SK-N-SH (cell line): ENCODE data around the gene ZNF580. TPM values are rescaled to one million over a fixed set of nuclear protein-coding genes. Genes with fewer than 3 reads are reported as not detected.

ENCODE experiments used
- CTCF ChIA-PET: fragments of 300-600, 350-600 bp; formaldehyde crosslinking; extraction: SDS; loops from one replicate; lab custom pipeline; 2021; lab: Yijun Ruan, JAX
- POLR2A ChIA-PET: fragments of 350-600 bp; sonication (Branson Sonifier 250); formaldehyde crosslinking; extraction: SDS; loops from one replicate; lab custom pipeline; 2020; ENCODE audit warnings: antibody characterized with exemption, inconsistent platforms; lab: Yijun Ruan, JAX
- DNase-seq: peaks from one replicate; pipeline ENCODE4 v3.0.0; 2012
- H2AFZ ChIP-seq: fragments of 200-600 bp; sonication (generic); 2 replicates; pipeline ENCODE4 v1.8.1; 2016; ENCODE audit warnings: antibody characterized with exemption, mild to moderate bottlenecking, low read depth
- H3F3A ChIP-seq: fragments of 200-600 bp; sonication (generic); replicated peaks from 2 replicates; pipeline ENCODE3; 2016; ENCODE audit warnings: antibody characterized with exemption, mild to moderate bottlenecking; ENCODE audit not compliant: insufficient read depth
- H3K27ac ChIP-seq, 2 experiments: fragments of 200-500 bp in 1 of 2; fragments of 200-600 bp in 1 of 2; sonication (Bioruptor generic) in 1 of 2; sonication (generic), shearing (Covaris generic) in 1 of 2; 2 replicates each; pipeline versions ENCODE4 v1.5.1 to v1.6.1; 2014 to 2016; ENCODE audit warnings: low read depth in 2 of 2, inconsistent platforms in 1 of 2, low read length in 1 of 2, mild to moderate bottlenecking in 1 of 2, mixed read lengths in 1 of 2
- H3K27me3 ChIP-seq: fragments of 200-600 bp; sonication (generic), shearing (Covaris generic); 2 replicates; pipeline ENCODE4 v1.6.1; 2016; ENCODE audit warnings: mixed run types; ENCODE audit not compliant: insufficient read depth
- H3K36me3 ChIP-seq, 2 experiments: fragments of 200-500 bp in 1 of 2; fragments of 200-600 bp in 1 of 2; sonication (Bioruptor generic) in 1 of 2; sonication (generic) in 1 of 2; replicated peaks in 1 of 2; 2 replicates each; pipeline versions ENCODE3 to v1.5.1; 2014 to 2016; ENCODE audit warnings: low read length in 1 of 2, mild to moderate bottlenecking in 1 of 2; ENCODE audit not compliant: insufficient read depth in 2 of 2, control insufficient read depth in 1 of 2
- H3K4me1 ChIP-seq, 2 experiments: fragments of 200-500 bp in 1 of 2; fragments of 200-600 bp in 1 of 2; sonication (Bioruptor generic) in 1 of 2; sonication (generic), shearing (Covaris generic) in 1 of 2; 2 replicates each; pipeline versions ENCODE4 v1.5.1 to v1.6.1; 2014 to 2016; ENCODE audit warnings: low read depth in 1 of 2, low read length in 1 of 2, mixed run types in 1 of 2; ENCODE audit not compliant: insufficient read depth in 2 of 2, control insufficient read depth in 1 of 2
- H3K4me2 ChIP-seq: fragments of 200-600 bp; sonication (generic), shearing (Covaris generic); 2 replicates; pipeline ENCODE4 v1.6.1; 2017; ENCODE audit warnings: mixed run types
- H3K4me3 ChIP-seq, 2 experiments: fragments of 200-500 bp in 1 of 2; fragments of 200-600 bp in 1 of 2; sonication (Bioruptor generic) in 1 of 2; sonication (generic), shearing (Covaris generic) in 1 of 2; 2 replicates each; pipeline versions ENCODE4 v1.5.1 to v1.8.1; 2014 to 2016; ENCODE audit warnings: low read depth in 2 of 2, inconsistent platforms in 1 of 2, low read length in 1 of 2, mild to moderate bottlenecking in 1 of 2, mixed read lengths in 1 of 2, moderate library complexity in 1 of 2
- H3K79me2 ChIP-seq: fragments of 200-600 bp; sonication (generic); 2 replicates; pipeline ENCODE4 v1.8.1; 2017; ENCODE audit warnings: mild to moderate bottlenecking; ENCODE audit not compliant: insufficient read depth
- H3K9ac ChIP-seq: fragments of 200-600 bp; sonication (generic); 2 replicates; pipeline ENCODE4 v1.6.1; 2017; ENCODE audit warnings: mixed run types
- H3K9me2 ChIP-seq: fragments of 200-600 bp; sonication (generic); 2 replicates; pipeline ENCODE4 v1.6.1; 2017; ENCODE audit warnings: mixed run types
- H3K9me3 ChIP-seq: fragments of 200-600 bp; sonication (generic); 2 replicates; pipeline ENCODE4 v1.6.1; 2017; ENCODE audit warnings: mixed run types, mild to moderate bottlenecking, moderate library complexity
- H4K20me1 ChIP-seq: fragments of 200-600 bp; sonication (generic); 2 replicates; pipeline ENCODE4 v1.6.1; 2017; ENCODE audit warnings: mild to moderate bottlenecking, mixed run types; ENCODE audit not compliant: insufficient read depth
- CHD2 ChIP-seq: fragments of 150-350 bp; IDR thresholded peaks from 2 replicates; pipeline ENCODE4 v1.6.1; 2018; ENCODE audit warnings: low read length; ENCODE audit not compliant: partially characterized antibody
- ELF1 ChIP-seq: IDR thresholded peaks from 2 replicates; pipeline ENCODE4 v1.4.0; 2012
- EP300 ChIP-seq, 2 experiments: IDR thresholded peaks; 2 replicates each; pipeline versions ENCODE4 v1.4.0 to v1.6.1; 2012; ENCODE audit warnings: borderline replicate concordance in 1 of 2, low read depth in 1 of 2, low read length in 1 of 2
- FOXJ3 ChIP-seq: sonication (generic); formaldehyde crosslinking; IDR thresholded peaks from 2 replicates; pipeline ENCODE4 v1.5.1; 2020; ENCODE audit warnings: mild to moderate bottlenecking, missing genetic modification reagents
- FOXM1 ChIP-seq: IDR thresholded peaks from 2 replicates; pipeline ENCODE4 v1.4.0; 2012; ENCODE audit warnings: low read depth, mild to moderate bottlenecking
- MEF2A ChIP-seq: IDR thresholded peaks from 2 replicates; pipeline ENCODE4 v1.4.0; 2012; ENCODE audit warnings: low read depth, borderline replicate concordance
- NFIC ChIP-seq: IDR thresholded peaks from 2 replicates; pipeline ENCODE4 v1.4.0; 2012; ENCODE audit warnings: borderline replicate concordance
- POLR2AphosphoS5 ChIP-seq: IDR thresholded peaks from 2 replicates; pipeline ENCODE4 v1.6.1; 2012; ENCODE audit warnings: low read depth, low read length
- RFX5 ChIP-seq: IDR thresholded peaks from 2 replicates; pipeline ENCODE4 v1.6.1; 2012; ENCODE audit warnings: mild to moderate bottlenecking, improper control_type of control experiment, low read length
- SIN3A ChIP-seq: IDR thresholded peaks from 2 replicates; pipeline ENCODE4 v1.6.1; 2012; ENCODE audit warnings: low read depth, mild to moderate bottlenecking, low read length, moderate library complexity, borderline replicate concordance
- TAF1 ChIP-seq: IDR thresholded peaks from 2 replicates; pipeline ENCODE4 v1.6.1; 2012; ENCODE audit warnings: low read depth, mild to moderate bottlenecking, low read length, moderate library complexity, borderline replicate concordance
- WGBS: methylation state at CpG from one replicate; pipeline ENCODE4 v1.1.6; 2017; ENCODE audit warnings: low lambda C conversion rate; 5-methylcytosine and 5-hydroxymethylcytosine counted together
- polyA plus RNA-seq, 3 experiments: library from polyadenylated mRNA; depleted of rRNA; stranded (reverse); fragments of >200 nt; gene quantifications; 2 replicates each; pipeline ENCODE4 v1.2.3, GENCODE V29; 2012
- TF ChIP-seq, protein P1 (sequence below): IDR thresholded peaks from 2 replicates; pipeline ENCODE4; 2012
- TF ChIP-seq, protein P2 (sequence below): fragments of 150-350 bp; IDR thresholded peaks from 2 replicates; pipeline ENCODE4 v1.6.1; 2016; ENCODE audit warnings: mild to moderate bottlenecking, low read depth, low read length
- TF ChIP-seq, protein P3 (sequence below): IDR thresholded peaks from 2 replicates; pipeline ENCODE4 v1.4.0; 2012; ENCODE audit warnings: low read depth, borderline replicate concordance

ZNF580 gene
- polyA plus RNA-seq, 1 of the 3 experiments (the other 2 are of a cell fraction): 21.9 TPM

DNA sequence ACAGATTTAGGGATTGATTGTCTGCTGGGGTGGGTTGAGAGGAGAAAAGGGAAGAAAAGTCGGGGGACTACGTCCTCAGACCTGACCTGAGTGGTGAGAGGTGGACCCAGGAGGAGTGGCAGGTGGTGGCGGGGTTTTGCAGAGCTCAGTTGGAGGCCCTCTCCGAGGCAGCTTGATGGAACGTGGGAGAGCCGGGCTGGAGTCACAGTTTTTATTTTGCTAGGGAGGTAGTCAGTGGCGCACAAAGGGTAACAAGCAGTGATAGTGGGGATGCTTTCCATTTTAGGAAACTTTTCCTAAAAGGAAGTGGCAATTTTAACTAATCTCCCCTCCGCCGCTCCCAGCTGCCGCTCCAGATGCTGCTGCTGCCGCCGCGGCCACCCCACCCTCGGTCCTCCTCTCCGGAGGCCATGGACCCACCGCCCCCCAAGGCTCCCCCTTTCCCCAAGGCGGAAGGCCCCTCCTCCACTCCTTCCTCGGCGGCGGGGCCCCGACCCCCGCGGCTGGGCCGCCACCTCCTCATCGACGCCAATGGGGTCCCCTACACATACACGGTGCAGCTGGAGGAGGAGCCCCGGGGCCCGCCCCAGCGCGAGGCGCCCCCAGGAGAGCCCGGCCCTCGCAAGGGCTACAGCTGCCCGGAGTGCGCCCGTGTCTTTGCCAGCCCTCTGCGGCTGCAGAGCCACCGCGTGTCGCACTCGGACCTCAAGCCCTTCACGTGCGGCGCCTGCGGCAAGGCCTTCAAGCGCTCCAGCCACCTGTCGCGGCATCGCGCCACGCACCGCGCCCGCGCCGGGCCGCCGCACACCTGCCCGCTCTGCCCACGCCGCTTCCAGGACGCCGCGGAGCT, 1.6 kb downstream of the ZNF580 start:
- Histone ChIP-seq H3F3A (peaks cover 41% of the 10 kb centered on the region), H3K9ac (peak overlapping the region; percentile 86; the same call in 1 of the 2 replicates), H3K36me3 (peaks cover 10 to 13% of the 10 kb centered on the region in 2 experiments), H3K9me3 (no peaks in the 10 kb centered on the region), H3K9me2 (no peaks in the 10 kb centered on the region), H3K4me2 (peak overlapping the region; percentile 95), H2AFZ (no peak overlapping the region), H3K79me2 (peaks cover 91% of the 10 kb centered on the region), H3K27ac (peak overlapping the region; percentile 85 to 88), H3K27me3 (no peaks in the 10 kb centered on the region), H3K4me1 (peaks cover 18 to 42% of the 10 kb centered on the region in 2 experiments; a peak in 2 of 4 replicates), H4K20me1 (no peaks in the 10 kb centered on the region), H3K4me3 (peak overlapping the region; percentile 53 to 81)
- ChIA-PET POLR2A (interaction anchor here (0.6 to 1.2 kb wide), 2 partner anchors 12 to 61 kb away, joined by 3 to 4 read pairs; partner anchors contain the start of gene U2AF2), CTCF (interaction anchor here (1.9 to 3.9 kb wide), 3 partner anchors 10 to 29 kb away, joined by 7 to 22 read pairs (median 7); partner anchors contain the start of gene U2AF2)
- 19% methylated on average over 42 of the region's 65 CpGs for WGBS
- TF ChIP-seq, protein P1, sequence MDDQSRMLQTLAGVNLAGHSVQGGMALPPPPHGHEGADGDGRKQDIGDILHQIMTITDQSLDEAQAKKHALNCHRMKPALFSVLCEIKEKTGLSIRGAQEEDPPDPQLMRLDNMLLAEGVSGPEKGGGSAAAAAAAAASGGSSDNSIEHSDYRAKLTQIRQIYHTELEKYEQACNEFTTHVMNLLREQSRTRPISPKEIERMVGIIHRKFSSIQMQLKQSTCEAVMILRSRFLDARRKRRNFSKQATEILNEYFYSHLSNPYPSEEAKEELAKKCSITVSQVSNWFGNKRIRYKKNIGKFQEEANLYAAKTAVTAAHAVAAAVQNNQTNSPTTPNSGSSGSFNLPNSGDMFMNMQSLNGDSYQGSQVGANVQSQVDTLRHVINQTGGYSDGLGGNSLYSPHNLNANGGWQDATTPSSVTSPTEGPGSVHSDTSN: peak; percentile 25
- TF ChIP-seq CHD2 (no peak), POLR2AphosphoS5 (peak; percentile 18; the same call in 1 of the 2 replicates)
- peak; percentile 47 for DNase-seq

DNA sequence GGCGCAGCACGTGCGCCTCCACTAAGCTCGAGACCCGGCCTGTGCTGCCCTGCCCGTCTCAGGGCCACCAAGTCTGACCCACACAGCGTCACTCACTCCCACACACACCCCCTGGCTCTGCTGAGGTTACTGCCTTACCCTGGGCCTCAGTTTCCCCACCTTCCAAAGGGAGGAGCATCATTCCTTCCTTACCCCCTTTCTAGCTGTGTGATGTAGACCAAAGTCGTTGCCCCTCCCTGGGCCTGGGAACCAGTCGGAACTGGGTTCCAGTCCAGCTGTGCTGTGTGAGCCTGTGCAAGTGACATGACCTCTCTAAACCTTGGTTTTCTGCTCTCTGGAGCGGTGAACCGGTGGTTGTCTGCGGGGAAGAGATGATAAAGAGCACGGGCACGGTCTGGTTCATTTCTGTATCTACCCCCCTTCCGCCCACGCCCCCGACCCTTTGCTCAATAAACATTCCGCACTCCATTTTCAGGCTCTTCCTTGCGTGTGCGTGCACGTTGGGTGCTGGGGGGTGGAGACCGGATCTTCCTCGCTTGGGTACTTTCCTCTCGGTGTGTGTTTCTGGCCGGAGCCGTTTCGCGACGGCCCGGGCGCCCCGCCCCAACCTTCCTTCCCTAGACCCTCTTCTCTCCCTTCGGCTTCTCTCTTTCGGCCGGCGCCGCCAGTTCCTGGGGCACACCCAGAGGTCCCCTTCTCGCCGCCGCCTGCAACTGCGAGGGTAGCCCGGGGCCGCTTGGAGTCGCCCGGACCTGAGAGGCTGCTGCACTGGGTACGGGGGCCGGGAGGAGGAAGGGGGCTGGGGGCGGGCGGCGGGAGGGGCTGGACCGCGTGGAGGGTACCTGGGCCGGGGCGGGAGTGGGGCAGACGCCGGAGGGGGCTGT, 2.4 kb downstream of the ZNF580 start, which contains the start of gene ZNF581:
Gene ZNF581 (plus strand): TSS at position 647 of the 884 bp plus-strand sequence. CDS start 923 bp downstream, outside the sequence.
- peak within 1 kb of the TSS; percentile 86 for H3K9ac ChIP-seq
- H3F3A ChIP-seq: peaks cover 42% of the 10 kb centered on the region
- 7% methylated on average over 47 of the region's 56 CpGs for WGBS
- peak within 1 kb of the TSS; percentile 53 to 81 for H3K4me3 ChIP-seq
- H3K9me2 ChIP-seq: no peaks in the 10 kb centered on the region
- peak; percentile 90 for DNase-seq
- no peaks in the 10 kb centered on the region for H4K20me1 ChIP-seq
- H3K4me2 ChIP-seq: peak within 1 kb of the TSS; percentile 95
- H3K9me3 ChIP-seq: no peaks in the 10 kb centered on the region
- no peak within 1 kb of the TSS for H2AFZ ChIP-seq
- H3K27me3 ChIP-seq: no peaks in the 10 kb centered on the region
- CTCF ChIA-PET: interaction anchor here (1.2 to 3.9 kb wide), 4 partner anchors 11 to 37 kb away, joined by 3 to 22 read pairs (median 7); partner anchors contain the start of gene U2AF2
- H3K36me3 ChIP-seq: peaks cover 4 to 13% of the 10 kb centered on the region in 2 experiments
- H3K79me2 ChIP-seq: peaks cover 82% of the 10 kb centered on the region
- POLR2A ChIA-PET: interaction anchor here (1.2 kb wide), 1 partner anchor 11 kb away, joined by 4 read pairs; the partner anchor contains the start of gene U2AF2
- peak within 1 kb of the TSS; percentile 85 to 88 for H3K27ac ChIP-seq
- H3K4me1 ChIP-seq: peaks cover 21 to 43% of the 10 kb centered on the region in 2 experiments; a peak in 2 of 4 replicates
- TF ChIP-seq, protein P2, sequence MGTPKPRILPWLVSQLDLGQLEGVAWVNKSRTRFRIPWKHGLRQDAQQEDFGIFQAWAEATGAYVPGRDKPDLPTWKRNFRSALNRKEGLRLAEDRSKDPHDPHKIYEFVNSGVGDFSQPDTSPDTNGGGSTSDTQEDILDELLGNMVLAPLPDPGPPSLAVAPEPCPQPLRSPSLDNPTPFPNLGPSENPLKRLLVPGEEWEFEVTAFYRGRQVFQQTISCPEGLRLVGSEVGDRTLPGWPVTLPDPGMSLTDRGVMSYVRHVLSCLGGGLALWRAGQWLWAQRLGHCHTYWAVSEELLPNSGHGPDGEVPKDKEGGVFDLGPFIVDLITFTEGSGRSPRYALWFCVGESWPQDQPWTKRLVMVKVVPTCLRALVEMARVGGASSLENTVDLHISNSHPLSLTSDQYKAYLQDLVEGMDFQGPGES: no peak
- no peak for TF ChIP-seq FOXM1
- peak; percentile 74; the same call in 1 of the 2 replicates for TF ChIP-seq SIN3A
- TF ChIP-seq CHD2: peak; percentile 79
- TF ChIP-seq EP300 (IDR thresholded peaks at IDR 0.05; ENCODE audit: borderline replicate concordance in 1 of 2, low read depth in 1 of 2, low read length in 1 of 2): peak in 1 of 2 experiments; percentile 34; a peak in 1 of 4 replicates
- 0 out of 2 replicates have a peak, but pooled peaks have one; percentile 46 for TF ChIP-seq POLR2AphosphoS5
- TF ChIP-seq MEF2A: no peak
- no peak for TF ChIP-seq RFX5
- no peak for TF ChIP-seq NFIC
- TF ChIP-seq TAF1: peak; percentile 79
- peak; percentile 62 for TF ChIP-seq ELF1
- TF ChIP-seq, protein P3, sequence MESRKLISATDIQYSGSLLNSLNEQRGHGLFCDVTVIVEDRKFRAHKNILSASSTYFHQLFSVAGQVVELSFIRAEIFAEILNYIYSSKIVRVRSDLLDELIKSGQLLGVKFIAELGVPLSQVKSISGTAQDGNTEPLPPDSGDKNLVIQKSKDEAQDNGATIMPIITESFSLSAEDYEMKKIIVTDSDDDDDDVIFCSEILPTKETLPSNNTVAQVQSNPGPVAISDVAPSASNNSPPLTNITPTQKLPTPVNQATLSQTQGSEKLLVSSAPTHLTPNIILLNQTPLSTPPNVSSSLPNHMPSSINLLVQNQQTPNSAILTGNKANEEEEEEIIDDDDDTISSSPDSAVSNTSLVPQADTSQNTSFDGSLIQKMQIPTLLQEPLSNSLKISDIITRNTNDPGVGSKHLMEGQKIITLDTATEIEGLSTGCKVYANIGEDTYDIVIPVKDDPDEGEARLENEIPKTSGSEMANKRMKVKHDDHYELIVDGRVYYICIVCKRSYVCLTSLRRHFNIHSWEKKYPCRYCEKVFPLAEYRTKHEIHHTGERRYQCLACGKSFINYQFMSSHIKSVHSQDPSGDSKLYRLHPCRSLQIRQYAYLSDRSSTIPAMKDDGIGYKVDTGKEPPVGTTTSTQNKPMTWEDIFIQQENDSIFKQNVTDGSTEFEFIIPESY: 0 out of 2 replicates have a peak, but pooled peaks have one; percentile 38
- no peak for TF ChIP-seq FOXJ3
